K562 (cell line): Measurements from ENCODE around the gene DGAT2. TPM values are rescaled to one million over a fixed set of nuclear protein-coding genes. Genes with fewer than 3 reads are reported as not detected.

Experiments
- ATAC-seq: fragments of 200-7000 bp; cut with Tn5 transposase; 3 replicates; pipeline ENCODE4 v1.9.1; 2020; ENCODE audit warnings: moderate library complexity
- BruUV-seq: library from RNA; stranded (reverse); fragments of 400-500 nt; replicated peaks from 2 replicates; lab custom pipeline; 2021; lab: Mats Ljungman, UMichigan
- CTCF ChIA-PET: fragments of 300-600 bp; formaldehyde crosslinking; extraction: SDS; loops from one replicate; lab custom pipeline; 2021; ENCODE audit warnings: low intra/inter-chr PET ratio; lab: Yijun Ruan, JAX
- POLR2A ChIA-PET: fragments of 300-600, 350-650 bp; sonication (Branson Sonifier 250); formaldehyde crosslinking; extraction: SDS; loops from one replicate; lab custom pipeline; 2021; ENCODE audit warnings: antibody characterized with exemption, inconsistent platforms; lab: Yijun Ruan, JAX
- DNase-seq, 4 experiments: peaks; one replicate each; pipeline versions ENCODE4 v3.0.0 to v3.0.0-alpha.2; 2011 to 2018; ENCODE audit warnings: low spot score in 3 of 4, mixed read lengths in 3 of 4; ENCODE audit errors: extremely low read depth in 1 of 4
- FAIRE-seq: peaks from 2 replicates; lab custom pipeline; 2011; peaks lifted over from hg19 to GRCh38; lab: Jason Lieb, UNC
- H2AFZ ChIP-seq: 2 replicates; pipeline ENCODE4 v1.6.0; 2011; ENCODE audit warnings: low read depth, low read length, control low read depth, inconsistent platforms
- H3K27ac ChIP-seq: fragments of 200-600 bp; 3 replicates; pipeline ENCODE4 v1.8.0; 2011; ENCODE audit warnings: low read depth, mild to moderate bottlenecking, control low read depth, inconsistent platforms, low read length, moderate library complexity, mixed read lengths; ENCODE audit errors: extremely low read depth
- H3K27me3 ChIP-seq, 2 experiments: fragments of 300-600 bp in 1 of 2; 2 replicates in 1 of 2; 3 replicates in 1 of 2; pipeline versions ENCODE4 v1.6.0 to v1.8.0; 2011; ENCODE audit warnings: inconsistent platforms in 2 of 2, low read length in 2 of 2, mild to moderate bottlenecking in 1 of 2, mixed read lengths in 1 of 2, moderate library complexity in 1 of 2; ENCODE audit not compliant: control insufficient read depth in 2 of 2, insufficient read depth in 2 of 2
- H3K36me3 ChIP-seq: fragments of 300-600 bp; 3 replicates; pipeline ENCODE4 v1.8.0; 2011; ENCODE audit warnings: mild to moderate bottlenecking, low read length, inconsistent platforms; ENCODE audit not compliant: control insufficient read depth, insufficient read depth
- H3K4me1 ChIP-seq, 2 experiments: fragments of 200-600 bp in 1 of 2; replicated peaks in 1 of 2; 2 replicates in 1 of 2; 3 replicates in 1 of 2; pipeline versions ENCODE4 v1.5.1 to v1.8.0; 2011; ENCODE audit warnings: inconsistent platforms in 2 of 2, low read length in 2 of 2, mild to moderate bottlenecking in 1 of 2, mixed read lengths in 1 of 2, moderate library complexity in 1 of 2; ENCODE audit not compliant: control insufficient read depth in 2 of 2, insufficient read depth in 2 of 2
- H3K4me2 ChIP-seq: 2 replicates; pipeline ENCODE4 v1.6.1; 2011; ENCODE audit warnings: low read length, control low read depth, inconsistent platforms, mixed read lengths; ENCODE audit not compliant: insufficient read depth
- H3K4me3 ChIP-seq: fragments of 200-600 bp; sonication (generic), shearing (Covaris generic); 2 replicates; pipeline ENCODE4 v1.5.1; 2016; ENCODE audit warnings: control low read depth, inconsistent platforms
- H3K79me2 ChIP-seq: fragments of 200-600 bp; 3 replicates; pipeline ENCODE4 v1.8.0; 2011; ENCODE audit warnings: low read length, inconsistent platforms; ENCODE audit not compliant: control insufficient read depth, insufficient read depth
- H3K9ac ChIP-seq, 2 experiments: 2 replicates each; pipeline versions ENCODE4 v1.6.0 to v1.6.1; 2011; ENCODE audit warnings: low read depth in 2 of 2, low read length in 2 of 2, control low read depth in 1 of 2, inconsistent platforms in 1 of 2, mild to moderate bottlenecking in 1 of 2, mixed read lengths in 1 of 2; ENCODE audit not compliant: insufficient read depth in 1 of 2
- H3K9me1 ChIP-seq: one replicate; pipeline ENCODE4 v1.6.0; 2011; ENCODE audit warnings: inconsistent platforms, mild to moderate bottlenecking, low read length, moderate library complexity; ENCODE audit not compliant: control insufficient read depth, insufficient read depth
- H3K9me3 ChIP-seq: replicated peaks from 2 replicates; pipeline ENCODE4 v1.5.1; 2011; ENCODE audit warnings: low read depth, low read length, inconsistent platforms; ENCODE audit not compliant: control insufficient read depth, insufficient read depth
- H4K20me1 ChIP-seq: replicated peaks from 2 replicates; pipeline ENCODE4 v1.6.1; 2011; ENCODE audit warnings: low read length, inconsistent platforms, mixed read lengths; ENCODE audit not compliant: control insufficient read depth, insufficient read depth
- ARID3A ChIP-seq: IDR thresholded peaks from 2 replicates; pipeline ENCODE4 v1.6.1; 2012; ENCODE audit warnings: low read depth, low read length, improper control_type of control experiment, borderline replicate concordance
- ATF7 ChIP-seq: fragments of 450-650 bp; IDR thresholded peaks from 2 replicates; pipeline ENCODE4 v1.7.1; 2014; ENCODE audit warnings: mild to moderate bottlenecking, moderate library complexity
- FOXK1 ChIP-seq: sonication (generic); formaldehyde crosslinking; IDR thresholded peaks from 2 replicates; pipeline ENCODE4 v1.8.0; 2022; ENCODE audit warnings: missing genetic modification reagents, mild to moderate bottlenecking, borderline replicate concordance
- HDAC3 ChIP-seq: fragments of 450-650 bp; IDR thresholded peaks from 2 replicates; pipeline ENCODE4 v1.6.1; 2018; ENCODE audit warnings: borderline replicate concordance, mild to moderate bottlenecking, moderate library complexity; ENCODE audit not compliant: partially characterized antibody
- HES1 ChIP-seq: fragments of 450-650 bp; IDR thresholded peaks from 2 replicates; pipeline ENCODE4 v1.6.1; 2016; ENCODE audit warnings: low read depth, mild to moderate bottlenecking, moderate library complexity
- HMBOX1 ChIP-seq: sonication (generic); IDR thresholded peaks from 2 replicates; pipeline ENCODE4 v1.6.1; 2016
- HNRNPH1 ChIP-seq: fragments of 200-400 bp; formaldehyde crosslinking; optimal IDR thresholded peaks from 2 replicates; pipeline ENCODE3; 2017; ENCODE audit warnings: low read depth, mild to moderate bottlenecking, low read length, moderate library complexity
- NFYB ChIP-seq: IDR thresholded peaks from 2 replicates; pipeline ENCODE4 v1.6.1; 2011; ENCODE audit warnings: mild to moderate bottlenecking, moderate library complexity; ENCODE audit not compliant: insufficient read length; ENCODE audit errors: extremely low read depth
- RBM15 ChIP-seq: fragments of 200-400 bp; formaldehyde crosslinking; IDR thresholded peaks from 2 replicates; pipeline ENCODE4 v1.6.1; 2018; ENCODE audit warnings: mild to moderate bottlenecking, low read length, moderate library complexity; ENCODE audit not compliant: insufficient read depth
- RBM17 ChIP-seq: fragments of 200-400 bp; formaldehyde crosslinking; IDR thresholded peaks from 2 replicates; pipeline ENCODE4 v1.6.1; 2017; ENCODE audit warnings: low read depth, mild to moderate bottlenecking, low read length, borderline replicate concordance
- RHOXF2B ChIP-seq: fragments of 250-450 bp; sonication (Bioruptor Pico); conservative IDR thresholded peaks from 2 replicates; pipeline ENCODE4 v1.5.1; 2021
- SMARCA5 ChIP-seq: fragments of 450-650 bp; IDR thresholded peaks from 2 replicates; pipeline ENCODE4 v1.6.1; 2016
- ZNF507 ChIP-seq: conservative IDR thresholded peaks from 2 replicates; pipeline ENCODE4 v1.6.1; 2017; ENCODE audit warnings: missing genetic modification characterization, missing compliant biosample characterization
- ZNF57 ChIP-seq: fragments of 450-650 bp; formaldehyde crosslinking; IDR thresholded peaks from 2 replicates; pipeline ENCODE4 v1.4.0; 2020; ENCODE audit warnings: mild to moderate bottlenecking, moderate library complexity
- WGBS: fragments of 100-300 bp; shearing (Covaris generic); methylation state at CpG from one replicate; pipeline ENCODE4 v1.1.6; 2016; ENCODE audit warnings: low coverage, mixed read lengths; ENCODE audit not compliant: insufficient coverage; ENCODE audit errors: missing lambda C conversion rate; 5-methylcytosine and 5-hydroxymethylcytosine counted together
- in situ Hi-C: fragments of 300-500 bp; cut with MboI; formaldehyde crosslinking; loops from 4 replicates; pipeline ENCODE4 v1.15.0; 2018; ENCODE audit warnings: inconsistent platforms, mixed read lengths
- intact Hi-C: fragments of 100-400 bp; cut with micrococcal nuclease; formaldehyde crosslinking; loops from 2 replicates; pipeline ENCODE4 v1.14.2; 2022
- polyA plus RNA-seq, 8 experiments: library from polyadenylated mRNA; depleted of rRNA in 4 of 8; stranded (reverse) in 5 of 8; unstranded in 3 of 8; fragments of >200 nt; fragmentation: Nextera tagmentation in 2 of 8; fragmentation: Illumina TruSeq in 1 of 8; extraction: Ambion mirVana in 2 of 8; extraction: Trizol in 1 of 8; gene quantifications; 2 replicates each; pipeline versions ENCODE4 v1.2.1 to v1.2.3, GENCODE V29; 2011 to 2014; ENCODE audit warnings: inconsistent platforms in 1 of 8, missing spikeins in 1 of 8
- total RNA-seq, 7 experiments: library from RNA; depleted of rRNA in 6 of 7; stranded (reverse); fragments of >200 nt in 6 of 7; fragmentation: Illumina TruSeq in 2 of 7; extraction: Trizol in 2 of 7; gene quantifications; 2 replicates each; pipeline versions ENCODE4 v1.2.1 to v1.2.3, GENCODE V29; 2011 to 2021; ENCODE audit warnings: low replicate concordance in 1 of 7

The DGAT2 gene
- total and polyA plus RNA-seq, 9 of the 15 experiments (the other 6 are each of a cell fraction or from before 2014, with no cell fraction given), result 0.68 to 2.8 (median 1.8) TPM

GRCh38 chr11:75780888-75781287, 12.3 kb downstream of the DGAT2 start:
- Histone ChIP-seq H2AFZ (no peak overlapping the region), H3K4me1 (peaks cover 6% of the 10 kb centered on the region in 2 experiments; a peak in 3 of 5 replicates), H3K4me2 (no peak overlapping the region), H3K79me2 (no peaks in the 10 kb centered on the region), H3K9me1 (no peaks in the 10 kb centered on the region)
- ChIA-PET CTCF (no interaction called here), POLR2A (interaction anchor here (1.2 kb wide), 1 partner anchor 12 kb away, joined by 3 read pairs; no protein-coding TSS in a partner anchor)
- no TSS peak for BruUV-seq
- no peak for FAIRE-seq
- in situ Hi-C loops, result loop anchor here (10.0 kb wide), 1 partner anchor 336 kb away; no protein-coding TSS in a partner anchor
- TF ChIP-seq HES1, result no peak
- no peak for TF ChIP-seq HDAC3
- TF ChIP-seq ATF7, result no peak
- TF ChIP-seq RBM15, result no peak
- TF ChIP-seq FOXK1 (CRISPR knock-in tag), result no peak
- TF ChIP-seq HNRNPH1, result no peak
- TF ChIP-seq NFYB, result no peak
- TF ChIP-seq SMARCA5, result no peak
- TF ChIP-seq ZNF57 (CRISPR knock-in tag), result no peak
- TF ChIP-seq RHOXF2B, result no peak
- TF ChIP-seq ARID3A, result no peak
- TF ChIP-seq ZNF507, result no peak
- TF ChIP-seq RBM17, result no peak
- TF ChIP-seq HMBOX1, result no peak
- TF ChIP-seq, all 486 proteins: peak for 0
- H3K9me3 ChIP-seq, result no peaks in the 10 kb centered on the region
- intact Hi-C loops, result no loop called here
- WGBS, result 27% methylated on average over 3 of the region's 3 CpGs
- DNase-seq (no peak), ATAC-seq (no peak)
- no peaks in the 10 kb centered on the region for H4K20me1 ChIP-seq
- H3K36me3 ChIP-seq, result no peaks in the 10 kb centered on the region
- no peak overlapping the region for H3K27ac ChIP-seq
- no peak overlapping the region for H3K4me3 ChIP-seq
- H3K9ac ChIP-seq, result no peak overlapping the region
- no peaks in the 10 kb centered on the region for H3K27me3 ChIP-seq
